Stomach (tissue), 9 donors: ENCODE data around the gene CLP1. TPM values are rescaled to one million over a fixed set of nuclear protein-coding genes. Genes with fewer than 3 reads are reported as not detected.

Source experiments
- DNase-seq, 2 donors: peaks; one replicate each; pipeline versions ENCODE4 v3.0.0 to v3.0.0-alpha.2; 2013 to 2019
- H3K27ac ChIP-seq, 5 donors: fragments of 200-600 bp in 4 of 5; sonication (generic) in 4 of 5; one replicate each; pipeline ENCODE4 v1.5.1; 2013 to 2019; ENCODE audit warnings: mild to moderate bottlenecking in 1 of 5, moderate library complexity in 1 of 5
- H3K27me3 ChIP-seq, 3 donors: fragments of 200-600 bp; sonication (generic); one replicate each; pipeline ENCODE4 v1.5.1; 2017 to 2019; ENCODE audit warnings: mixed run types in 1 of 3
- H3K36me3 ChIP-seq, 4 donors: fragments of 200-600 bp; sonication (generic); 1 replicate in 3 of 4; 2 replicates in 1 of 4; pipeline ENCODE4 v1.5.1; 2016 to 2019
- H3K4me1 ChIP-seq, 4 donors: fragments of 200-600 bp; sonication (generic); one replicate each; pipeline ENCODE4 v1.5.1; 2016 to 2019
- H3K4me3 ChIP-seq, 4 donors: fragments of 200-600 bp; sonication (generic) in 3 of 4; one replicate each; pipeline ENCODE4 v1.5.1; 2016 to 2019; ENCODE audit warnings: mild to moderate bottlenecking in 1 of 4
- H3K9me3 ChIP-seq, 4 donors: fragments of 200-600 bp; sonication (generic); one replicate each; pipeline ENCODE4 v1.5.1; 2016 to 2019
- CTCF ChIP-seq, 7 experiments: fragments of 450-650 bp in 4 of 7; fragments of 200-600 bp in 3 of 7; sonication (generic) in 3 of 7; IDR thresholded peaks; one replicate each; pipeline ENCODE4 v1.5.1; 2016 to 2019; ENCODE audit warnings: antibody characterized with exemption in 7 of 7, control low read depth in 2 of 7, mild to moderate bottlenecking in 1 of 7
- EP300 ChIP-seq: sonication (generic); formaldehyde crosslinking; IDR thresholded peaks from one replicate; pipeline ENCODE4 v1.6.1; 2017; ENCODE audit warnings: antibody characterized with exemption
- POLR2A ChIP-seq, 4 donors: fragments of 450-650 bp; IDR thresholded peaks; one replicate each; pipeline ENCODE4 v1.6.1; 2016; ENCODE audit warnings: antibody characterized with exemption in 4 of 4, control low read depth in 2 of 4, mild to moderate bottlenecking in 1 of 4, moderate library complexity in 1 of 4
- POLR2AphosphoS5 ChIP-seq, 3 donors: sonication (generic); formaldehyde crosslinking; IDR thresholded peaks; one replicate each; pipeline ENCODE4 v1.6.1; 2016; ENCODE audit warnings: antibody characterized with exemption in 3 of 3
- WGBS, 5 donors: extraction: QIAGEN DNeasy Blood & Tissue Kit in 3 of 5; methylation state at CpG; one replicate each; pipeline versions ENCODE4 v1.1.5 to v1.1.7; 2013 to 2018; 5-methylcytosine and 5-hydroxymethylcytosine counted together
- intact Hi-C: fragments of 100-400 bp; cut with DNase I; formaldehyde crosslinking; loops from one replicate; pipeline ENCODE4 v1.15.1; 2023; ENCODE audit warnings: low total_unique reads
- polyA plus RNA-seq, 3 donors: library from polyadenylated mRNA; stranded (reverse); fragments of 200-250 nt; gene quantifications; one replicate each; pipeline ENCODE4 v1.2.3, GENCODE V29; 2013
- total RNA-seq, 5 donors: library from RNA; depleted of rRNA; stranded (reverse); fragments of >200 nt; gene quantifications; one replicate each; pipeline versions ENCODE4 v1.1.0 to v1.2.3, GENCODE V29; 2014 to 2016
- donor health status: healthy with polysubstance abuse.
- donor health status: Bipolar disorder and iron deficiency.
- donor health status: healthy.

The CLP1 gene
- total and polyA plus RNA-seq, 8 donors, result 2.7 to 14.7 (median 11.0) TPM; not detected in 1

- Histone ChIP-seq H3K4me3 (no peak overlapping the region), H3K36me3 (no peaks in the 10 kb centered on the region), H3K27me3 (no peaks in the 10 kb centered on the region), H3K4me1 (no peaks in the 10 kb centered on the region), H3K27ac (no peak overlapping the region), H3K9me3 (peaks cover 0 to 13% (median 8%) of the 10 kb centered on the region in 4 donors)
- WGBS, 5 donors, result 36 to 47% (median 41%) methylated on average over 3 of the region's 3 CpGs
- TF ChIP-seq POLR2AphosphoS5 (IDR thresholded peaks at IDR 0.05), result no peak
- intact Hi-C loops, result no loop called here
- DNase-seq, result no peak
These were observed 35.3 kb upstream of the CLP1 start for GRCh38 chr11:57622263-57622662.

DNA sequence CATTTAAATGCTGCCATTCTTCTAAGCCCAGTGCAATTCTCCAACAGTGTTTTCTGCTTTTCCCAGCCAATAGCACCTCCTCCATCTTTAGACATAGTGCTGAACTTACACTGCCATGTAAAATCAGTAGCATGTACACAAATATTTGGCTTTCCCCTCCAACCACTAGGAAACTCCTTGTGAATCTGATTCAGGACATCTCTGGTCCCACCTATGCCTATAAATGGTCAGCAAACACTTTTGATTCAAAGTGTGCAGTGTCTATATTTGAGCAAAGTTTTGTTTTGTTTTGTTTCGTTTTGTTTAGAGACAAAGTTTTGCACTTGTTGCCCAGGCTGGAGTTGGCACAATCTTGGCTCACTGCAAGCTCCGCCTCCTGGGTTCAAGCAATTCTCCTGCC, 32.7 kb upstream of the CLP1 start:
- DNase-seq, result no peak
- H3K4me3 ChIP-seq, result no peak overlapping the region
- 85 to 89% (median 88%) methylated on average over 2 of the region's 2 CpGs for WGBS, 5 donors
- peaks cover 0 to 4% (median under 1%) of the 10 kb centered on the region in 4 donors for H3K9me3 ChIP-seq
- intact Hi-C loops, result no loop called here
- H3K4me1 ChIP-seq, result no peaks in the 10 kb centered on the region
- no peaks in the 10 kb centered on the region for H3K27me3 ChIP-seq
- H3K36me3 ChIP-seq, result no peaks in the 10 kb centered on the region
- TF ChIP-seq POLR2AphosphoS5 (IDR thresholded peaks at IDR 0.05) (no peak), POLR2A (IDR thresholded peaks at IDR 0.05) (no peak), EP300 (no peak), CTCF (IDR thresholded peaks at IDR 0.05) (no peak)
- no peak overlapping the region for H3K27ac ChIP-seq

DNA sequence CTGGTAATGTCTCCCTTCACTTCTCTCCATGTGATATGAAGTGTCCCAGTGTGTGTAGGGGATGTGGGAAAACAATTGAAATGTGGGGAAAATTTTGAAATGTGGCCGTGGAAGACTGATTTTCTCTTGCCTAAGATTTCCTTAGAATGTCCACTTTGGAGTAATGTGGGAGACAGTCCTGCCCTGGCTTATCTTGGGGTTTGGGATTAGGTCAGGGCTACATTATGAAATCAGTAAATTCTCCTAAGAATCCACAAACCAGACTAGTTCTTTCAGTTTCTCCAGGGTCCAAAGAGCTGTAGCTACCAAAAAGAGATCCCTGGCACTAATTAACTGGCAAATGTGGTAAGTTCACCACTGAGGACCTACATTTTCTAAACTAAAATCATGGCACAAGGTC, 30.7 kb upstream of the CLP1 start:
- no peak for DNase-seq
- WGBS, 5 donors, result 64 to 100% (median 78%) methylated on average over 1 of the region's 1 CpG
- Histone ChIP-seq H3K4me1 (no peaks in the 10 kb centered on the region), H3K27me3 (no peaks in the 10 kb centered on the region), H3K9me3 (no peaks in the 10 kb centered on the region), H3K4me3 (no peak overlapping the region), H3K36me3 (no peaks in the 10 kb centered on the region), H3K27ac (no peak overlapping the region)
- intact Hi-C loops, result no loop called here
- TF ChIP-seq POLR2AphosphoS5 (IDR thresholded peaks at IDR 0.05) (no peak), POLR2A (IDR thresholded peaks at IDR 0.05) (no peak), EP300 (no peak)

GRCh38 chr11:57630171-57630570, 27.4 kb upstream of the CLP1 start:
- 52 to 69% (median 63%) methylated on average over 2 of the region's 2 CpGs for WGBS, 5 donors
- Histone ChIP-seq H3K4me3 (no peak overlapping the region), H3K36me3 (no peaks in the 10 kb centered on the region), H3K9me3 (no peaks in the 10 kb centered on the region), H3K27me3 (peaks cover 0 to 3% (median 0%) of the 10 kb centered on the region in 3 donors), H3K27ac (no peak overlapping the region), H3K4me1 (no peaks in the 10 kb centered on the region)
- TF ChIP-seq POLR2AphosphoS5 (IDR thresholded peaks at IDR 0.05), result no peak
- TF ChIP-seq POLR2A (IDR thresholded peaks at IDR 0.05), result no peak
- TF ChIP-seq CTCF (IDR thresholded peaks at IDR 0.05), result no peak
- no peak for TF ChIP-seq EP300
- DNase-seq, result no peak
- intact Hi-C loops, result no loop called here

GRCh38 chr11:57632116-57632515, 25.4 kb upstream of the CLP1 start:
- intact Hi-C loops, result no loop called here
- WGBS, 5 donors, result 54 to 63% (median 61%) methylated on average over 5 of the region's 5 CpGs

GRCh38 chr11:57633394-57634070, 24.0 kb upstream of the CLP1 start:
- TF ChIP-seq POLR2A (IDR thresholded peaks at IDR 0.05), result no peak
- TF ChIP-seq POLR2AphosphoS5 (IDR thresholded peaks at IDR 0.05), result no peak
- no peak for TF ChIP-seq CTCF (IDR thresholded peaks at IDR 0.05)
- TF ChIP-seq EP300, result no peak
- 66 to 72% (median 71%) methylated on average over 6 of the region's 6 CpGs for WGBS, 5 donors
- DNase-seq, result no peak
- no peak overlapping the region for H3K4me3 ChIP-seq
- intact Hi-C loops, result no loop called here
- H3K4me1 ChIP-seq, result peaks cover 8 to 14% (median 12%) of the 10 kb centered on the region in 4 donors
- H3K9me3 ChIP-seq, result no peaks in the 10 kb centered on the region
- peaks cover 0 to 19% (median 11%) of the 10 kb centered on the region in 3 donors for H3K27me3 ChIP-seq
- no peak overlapping the region for H3K27ac ChIP-seq
- H3K36me3 ChIP-seq, result no peaks in the 10 kb centered on the region

More at GRCh38 chr11:57632116-57632515, 25.4 kb upstream of the CLP1 start:
- no peaks in the 10 kb centered on the region for H3K36me3 ChIP-seq
- peaks cover 0 to under 1% (median 0%) of the 10 kb centered on the region in 4 donors for H3K4me1 ChIP-seq
- peaks cover 0 to 4% (median 0%) of the 10 kb centered on the region in 3 donors for H3K27me3 ChIP-seq
- H3K27ac ChIP-seq, result no peak overlapping the region
- TF ChIP-seq EP300, result no peak
- DNase-seq, result no peak
- H3K9me3 ChIP-seq, result no peaks in the 10 kb centered on the region
- H3K4me3 ChIP-seq, result no peak overlapping the region
